ENCODE measurements around the gene GAD2.
A peak's percentile ranks its signal among the peaks of the same experiment; 100 is the strongest.

GAD2 gene

DNA sequence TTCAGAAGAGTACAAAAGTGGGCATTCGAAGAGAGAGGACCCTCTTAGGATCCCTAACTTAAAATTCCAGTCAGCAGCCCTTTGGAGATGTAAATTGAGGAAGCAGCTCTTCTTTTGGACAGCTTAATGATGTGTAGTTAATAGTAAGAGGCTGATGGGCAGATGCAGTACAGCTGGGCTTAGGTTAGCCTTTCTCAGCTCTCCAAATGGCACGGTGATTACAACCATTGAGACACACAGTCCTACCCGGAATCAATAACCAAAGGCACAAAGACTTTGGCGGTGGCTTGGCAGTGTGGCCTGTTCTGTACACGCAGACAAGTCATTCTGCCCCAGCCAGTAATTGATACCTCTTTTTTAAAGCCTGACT lies 26.8 kb downstream of the GAD2 start:
- no peak overlapping the region for H3K4me2 ChIP-seq (ENCODE audit: low read length)
- H4K91ac ChIP-seq (ENCODE audit: low read depth, low read length): no peak overlapping the region
- DNase-seq: no peak
- H2BK120ac ChIP-seq (ENCODE audit: insufficient read depth, low read length, poor library complexity): no peak overlapping the region
- H3K27ac ChIP-seq (ENCODE audit: low read depth, low read length): no peak overlapping the region
- H3K36me3 ChIP-seq (ENCODE audit: control insufficient read depth in 1 of 2, insufficient read depth in 2 of 2, low read length in 2 of 2): no peaks in the 10 kb centered on the region
- no CpG with 5 or more reads among the region's 5 CpGs for WGBS (ENCODE audit: extremely low coverage, insufficient coverage, insufficient read length)
- H3K79me1 ChIP-seq (ENCODE audit: low read length): no peaks in the 10 kb centered on the region
- H2BK5ac ChIP-seq (ENCODE audit: low read depth, low read length, poor library complexity): no peak overlapping the region
- H3K18ac ChIP-seq (ENCODE audit: low read length): no peak overlapping the region
- no peak overlapping the region for H3K14ac ChIP-seq (ENCODE audit: low read length)
- H3K23ac ChIP-seq (ENCODE audit: low read length): no peak overlapping the region
- H3K27me3 ChIP-seq (ENCODE audit: insufficient read depth, low read length): no peaks in the 10 kb centered on the region
- H4K8ac ChIP-seq (ENCODE audit: low read depth, low read length): no peak overlapping the region
- no peak overlapping the region for H4K12ac ChIP-seq (ENCODE audit: low read depth, low read length)
- H2BK12ac ChIP-seq (ENCODE audit: low read length): no peak overlapping the region
- no peak overlapping the region for H3K4me3 ChIP-seq (ENCODE audit: low read depth, low read length)
- H3K4ac ChIP-seq (ENCODE audit: low read depth, low read length): no peak overlapping the region
- H2AK5ac ChIP-seq (ENCODE audit: low read length): no peak overlapping the region
- no peaks in the 10 kb centered on the region for H3K9me3 ChIP-seq (ENCODE audit: insufficient read depth, low read depth, low read length)
- no peak overlapping the region for H3K9ac ChIP-seq (ENCODE audit: low read length)
- no peaks in the 10 kb centered on the region for H3K79me2 ChIP-seq (ENCODE audit: control insufficient read depth, insufficient read depth, low read length, poor library complexity)
- peaks cover 5 to 7% of the 10 kb centered on the region in 2 experiments for H3K4me1 ChIP-seq (ENCODE audit: control insufficient read depth in 1 of 2, insufficient read depth in 2 of 2, low read length in 2 of 2)
- no peak overlapping the region for H2AFZ ChIP-seq (ENCODE audit: insufficient read depth, low read length, poor library complexity)

GRCh38 chr10:26249681-26250080 lies 33.1 kb downstream of the GAD2 start:
- Histone ChIP-seq H2BK12ac (ENCODE audit: low read length) (peak overlapping the region; percentile 36), H4K12ac (ENCODE audit: low read depth, low read length) (no peak overlapping the region), H3K18ac (ENCODE audit: low read length) (no peak overlapping the region), H3K79me2 (ENCODE audit: control insufficient read depth, insufficient read depth, low read length, poor library complexity) (no peaks in the 10 kb centered on the region), H3K79me1 (ENCODE audit: low read length) (no peaks in the 10 kb centered on the region), H3K27me3 (ENCODE audit: insufficient read depth, low read length) (no peaks in the 10 kb centered on the region), H2AK5ac (ENCODE audit: low read length) (no peak overlapping the region), H3K9ac (ENCODE audit: low read length) (no peak overlapping the region), H3K4me2 (ENCODE audit: low read length) (no peak overlapping the region), H2AFZ (ENCODE audit: insufficient read depth, low read length, poor library complexity) (no peak overlapping the region), H3K4ac (ENCODE audit: low read depth, low read length) (no peak overlapping the region), H3K14ac (ENCODE audit: low read length) (no peak overlapping the region), H3K4me3 (ENCODE audit: low read depth, low read length) (no peak overlapping the region), H3K27ac (ENCODE audit: low read depth, low read length) (no peak overlapping the region), H4K91ac (ENCODE audit: low read depth, low read length) (no peak overlapping the region), H3K9me3 (ENCODE audit: insufficient read depth, low read depth, low read length) (peaks cover 3% of the 10 kb centered on the region), H2BK120ac (ENCODE audit: insufficient read depth, low read length, poor library complexity) (no peak overlapping the region), H3K4me1 (ENCODE audit: control insufficient read depth in 1 of 2, insufficient read depth in 2 of 2, low read length in 2 of 2) (peaks cover 5 to 7% of the 10 kb centered on the region in 2 experiments), H2BK5ac (ENCODE audit: low read depth, low read length, poor library complexity) (no peak overlapping the region), H3K36me3 (ENCODE audit: control insufficient read depth in 1 of 2, insufficient read depth in 2 of 2, low read length in 2 of 2) (no peaks in the 10 kb centered on the region), H3K23ac (ENCODE audit: low read length) (no peak overlapping the region), H4K8ac (ENCODE audit: low read depth, low read length) (no peak overlapping the region)
- WGBS (ENCODE audit: extremely low coverage, insufficient coverage, insufficient read length): no CpG with 5 or more reads among the region's 6 CpGs
- DNase-seq: no peak

DNA sequence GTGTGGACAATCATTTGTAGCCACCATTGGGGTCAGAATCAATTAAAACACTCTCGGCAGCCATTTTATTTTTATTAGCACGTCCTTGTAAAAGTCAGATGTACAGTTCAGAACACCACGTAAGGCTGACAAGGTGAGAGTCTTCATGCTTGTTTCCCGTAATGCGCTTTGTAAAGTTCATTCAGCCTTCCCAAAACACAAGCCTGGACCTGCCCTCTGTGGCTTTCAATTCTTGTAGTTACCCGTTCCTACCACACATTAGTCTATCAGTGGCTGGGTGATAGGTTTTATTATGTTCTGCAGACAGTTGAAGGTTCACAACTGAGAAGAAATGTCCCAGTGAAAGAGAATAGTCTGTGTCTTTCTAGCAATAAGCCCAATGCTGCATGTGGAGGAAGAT lies 35.4 kb downstream of the GAD2 start:
- H3K4me3 ChIP-seq (ENCODE audit: low read depth, low read length): no peak overlapping the region
- no peak overlapping the region for H2AK5ac ChIP-seq (ENCODE audit: low read length)
- no peaks in the 10 kb centered on the region for H3K79me1 ChIP-seq (ENCODE audit: low read length)
- no peak overlapping the region for H4K8ac ChIP-seq (ENCODE audit: low read depth, low read length)
- no peaks in the 10 kb centered on the region for H3K27me3 ChIP-seq (ENCODE audit: insufficient read depth, low read length)
- no peak overlapping the region for H2BK120ac ChIP-seq (ENCODE audit: insufficient read depth, low read length, poor library complexity)
- no peak overlapping the region for H3K18ac ChIP-seq (ENCODE audit: low read length)
- H2BK5ac ChIP-seq (ENCODE audit: low read depth, low read length, poor library complexity): no peak overlapping the region
- no peak for DNase-seq
- H3K36me3 ChIP-seq (ENCODE audit: control insufficient read depth in 1 of 2, insufficient read depth in 2 of 2, low read length in 2 of 2): no peaks in the 10 kb centered on the region
- H3K14ac ChIP-seq (ENCODE audit: low read length): no peak overlapping the region
- no peak overlapping the region for H4K91ac ChIP-seq (ENCODE audit: low read depth, low read length)
- no peaks in the 10 kb centered on the region for H3K79me2 ChIP-seq (ENCODE audit: control insufficient read depth, insufficient read depth, low read length, poor library complexity)
- no CpG with 5 or more reads among the region's 6 CpGs for WGBS (ENCODE audit: extremely low coverage, insufficient coverage, insufficient read length)
- H4K12ac ChIP-seq (ENCODE audit: low read depth, low read length): no peak overlapping the region
- H3K9me3 ChIP-seq (ENCODE audit: insufficient read depth, low read depth, low read length): peaks cover 3% of the 10 kb centered on the region
- H2BK12ac ChIP-seq (ENCODE audit: low read length): no peak overlapping the region
- no peak overlapping the region for H2AFZ ChIP-seq (ENCODE audit: insufficient read depth, low read length, poor library complexity)
- no peak overlapping the region for H3K4ac ChIP-seq (ENCODE audit: low read depth, low read length)
- H3K9ac ChIP-seq (ENCODE audit: low read length): no peak overlapping the region
- no peak overlapping the region for H3K4me2 ChIP-seq (ENCODE audit: low read length)
- peaks cover 5 to 7% of the 10 kb centered on the region in 2 experiments for H3K4me1 ChIP-seq (ENCODE audit: control insufficient read depth in 1 of 2, insufficient read depth in 2 of 2, low read length in 2 of 2)
- H3K23ac ChIP-seq (ENCODE audit: low read length): no peak overlapping the region
- H3K27ac ChIP-seq (ENCODE audit: low read depth, low read length): no peak overlapping the region

DNA sequence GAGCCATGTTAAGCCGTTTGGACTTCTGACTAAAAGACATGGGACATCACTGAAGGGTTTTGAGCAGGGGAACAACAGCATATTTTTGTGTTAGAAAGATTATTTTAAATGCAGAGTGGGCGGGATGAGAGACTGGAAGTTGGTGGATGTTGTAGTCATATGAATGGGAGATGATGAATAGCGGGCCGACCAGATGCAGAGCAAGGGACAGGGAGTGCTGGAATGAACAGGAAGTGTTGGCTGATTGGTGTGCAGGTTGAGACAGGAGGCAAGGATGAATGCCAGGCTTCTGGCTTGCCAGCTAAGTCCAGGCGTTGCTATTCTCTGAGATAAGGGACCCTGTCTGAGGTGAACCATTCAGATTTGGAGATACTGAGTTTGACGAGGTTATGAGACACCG lies 38.0 kb downstream of the GAD2 start:
- Histone ChIP-seq H3K4ac (ENCODE audit: low read depth, low read length) (no peak overlapping the region), H3K18ac (ENCODE audit: low read length) (no peak overlapping the region), H2AFZ (ENCODE audit: insufficient read depth, low read length, poor library complexity) (no peak overlapping the region), H2BK120ac (ENCODE audit: insufficient read depth, low read length, poor library complexity) (no peak overlapping the region), H3K9ac (ENCODE audit: low read length) (no peak overlapping the region), H3K4me3 (ENCODE audit: low read depth, low read length) (no peak overlapping the region), H3K4me1 (ENCODE audit: control insufficient read depth in 1 of 2, insufficient read depth in 2 of 2, low read length in 2 of 2) (no peaks in the 10 kb centered on the region), H3K9me3 (ENCODE audit: insufficient read depth, low read depth, low read length) (peaks cover under 1% of the 10 kb centered on the region), H2AK5ac (ENCODE audit: low read length) (no peak overlapping the region), H3K4me2 (ENCODE audit: low read length) (no peak overlapping the region), H3K23ac (ENCODE audit: low read length) (no peak overlapping the region), H2BK5ac (ENCODE audit: low read depth, low read length, poor library complexity) (no peak overlapping the region), H3K36me3 (ENCODE audit: control insufficient read depth in 1 of 2, insufficient read depth in 2 of 2, low read length in 2 of 2) (no peaks in the 10 kb centered on the region), H3K79me2 (ENCODE audit: control insufficient read depth, insufficient read depth, low read length, poor library complexity) (no peaks in the 10 kb centered on the region), H4K12ac (ENCODE audit: low read depth, low read length) (no peak overlapping the region), H3K27ac (ENCODE audit: low read depth, low read length) (no peak overlapping the region), H3K14ac (ENCODE audit: low read length) (no peak overlapping the region), H3K27me3 (ENCODE audit: insufficient read depth, low read length) (no peaks in the 10 kb centered on the region), H2BK12ac (ENCODE audit: low read length) (no peak overlapping the region), H4K8ac (ENCODE audit: low read depth, low read length) (no peak overlapping the region), H4K91ac (ENCODE audit: low read depth, low read length) (no peak overlapping the region), H3K79me1 (ENCODE audit: low read length) (no peaks in the 10 kb centered on the region)
- no CpG with 5 or more reads among the region's 7 CpGs for WGBS (ENCODE audit: extremely low coverage, insufficient coverage, insufficient read length)
- DNase-seq: no peak
